Activated CD8-positive, alpha-beta memory T cell treated with anti-CD3 and anti-CD28 coated beads for 36 hours (primary cell): ENCODE results near the gene TWNK. TPM values are rescaled to one million over a fixed set of nuclear protein-coding genes. Genes with fewer than 3 reads are reported as not detected.

ENCODE experiments used
- CTCF ChIA-PET: fragments of 350-600 bp; sonication (Branson Sonifier 250); formaldehyde crosslinking; loops from one replicate; lab custom pipeline; 2021; ENCODE audit warnings: antibody characterized with exemption; lab: Charles Lee
- POLR2A ChIA-PET: fragments of 350-600 bp; sonication (Branson Sonifier 250); formaldehyde crosslinking; loops from one replicate; lab custom pipeline; 2021; ENCODE audit warnings: antibody characterized with exemption; lab: Charles Lee
- total RNA-seq, 2 experiments: library from RNA; stranded (reverse); gene quantifications; one replicate each; pipeline ENCODE4 v1.2.3, GENCODE V29; 2021

Gene TWNK
- total RNA-seq, 2 experiments from 2014 or later: 41.0 to 42.0 TPM

- CTCF ChIA-PET: interaction anchor here (1.1 to 2.0 kb wide), 2 partner anchors 8 to 11 kb away, joined by 4 to 10 read pairs; no protein-coding TSS in a partner anchor
- POLR2A ChIA-PET: no interaction called here
Observed at GRCh38 chr10:101003639-101004206, 16.4 kb downstream of the TWNK start.

- POLR2A ChIA-PET: interaction anchor here (1.0 kb wide), 1 partner anchor 13 kb away, joined by 4 read pairs; no protein-coding TSS in a partner anchor
- CTCF ChIA-PET: interaction anchor here (1.3 to 2.2 kb wide), 2 partner anchors 9 to 14 kb away, joined by 5 to 7 read pairs; no protein-coding TSS in a partner anchor
Observed at GRCh38 chr10:101005361-101005760, 18.0 kb downstream of the TWNK start.

- POLR2A ChIA-PET: interaction anchor here (0.5 to 1.0 kb wide), 2 partner anchors 13 to 1714 kb away, joined by 3 to 4 read pairs; no protein-coding TSS in a partner anchor
- CTCF ChIA-PET: interaction anchor here (2.2 kb wide), 1 partner anchor 8 kb away, joined by 7 read pairs; no protein-coding TSS in a partner anchor
Observed at GRCh38 chr10:101005869-101006567, 18.7 kb downstream of the TWNK start.

GRCh38 chr10:101006593-101007098 is 19.3 kb downstream of the TWNK start:
- POLR2A ChIA-PET: interaction anchor here (1.0 kb wide), 1 partner anchor 14 kb away, joined by 4 read pairs; no protein-coding TSS in a partner anchor
- CTCF ChIA-PET: interaction anchor here (1.1 to 2.2 kb wide), 2 partner anchors 7 to 9 kb away, joined by 3 to 7 read pairs; no protein-coding TSS in a partner anchor

- ChIA-PET POLR2A (no interaction called here), CTCF (interaction anchor here (1.1 kb wide), 2 partner anchors 10 to 12 kb away, joined by 3 read pairs; no protein-coding TSS in a partner anchor)
Observed at GRCh38 chr10:101007099-101007711, 19.9 kb downstream of the TWNK start.

- ChIA-PET POLR2A (no interaction called here), CTCF (interaction anchor here (0.9 to 1.9 kb wide), 5 partner anchors 9 to 11 kb away, joined by 3 to 6 read pairs (median 3); partner anchors contain the start of gene LZTS2)
Observed at GRCh38 chr10:101007915-101008822, 20.8 kb downstream of the TWNK start.

GRCh38 chr10:101008823-101009423 is 21.6 kb downstream of the TWNK start:
- CTCF ChIA-PET: interaction anchor here (1.5 to 1.9 kb wide), 2 partner anchors 10 to 11 kb away, joined by 5 to 6 read pairs; no protein-coding TSS in a partner anchor
- POLR2A ChIA-PET: no interaction called here

- POLR2A ChIA-PET: no interaction called here
- CTCF ChIA-PET: interaction anchor here (1.1 to 2.2 kb wide), 2 partner anchors 8 to 11 kb away, joined by 4 to 14 read pairs; partner anchors contain the start of gene LZTS2
Observed at GRCh38 chr10:101010329-101010728, 23.0 kb downstream of the TWNK start.

- ChIA-PET CTCF (interaction anchor here (0.9 to 2.2 kb wide), 4 partner anchors 9 to 18 kb away, joined by 3 to 14 read pairs (median 4); partner anchors contain the start of gene LZTS2), POLR2A (no interaction called here)
Observed at GRCh38 chr10:101011517-101012423, 24.4 kb downstream of the TWNK start.

- ChIA-PET POLR2A (no interaction called here), CTCF (interaction anchor here (0.9 to 2.2 kb wide), 4 partner anchors 10 to 17 kb away, joined by 3 to 14 read pairs (median 4); partner anchors contain the start of gene LZTS2)
Observed at GRCh38 chr10:101012525-101013364, 25.4 kb downstream of the TWNK start.

- POLR2A ChIA-PET: interaction anchor here (0.7 kb wide), 1 partner anchor 179 kb away, joined by 4 read pairs; no protein-coding TSS in a partner anchor
Observed at GRCh38 chr10:101013365-101013825, 26.1 kb downstream of the TWNK start.

GRCh38 chr10:101014230-101014884 is 27.0 kb downstream of the TWNK start:
- ChIA-PET CTCF (interaction anchor here (0.7 to 4.6 kb wide), 23 partner anchors 9 to 546 kb away, joined by 3 to 36 read pairs (median 5); partner anchors contain the start of genes KAZALD1, LZTS2, PDZD7 and SFXN3), POLR2A (interaction anchor here (0.6 to 0.7 kb wide), 3 partner anchors 16 to 180 kb away, joined by 3 to 5 read pairs (median 4); partner anchors contain the start of gene PDZD7)

More at GRCh38 chr10:101013365-101013825, 26.1 kb downstream of the TWNK start:
- CTCF ChIA-PET: interaction anchor here (0.6 to 4.6 kb wide), 15 partner anchors 8 to 547 kb away, joined by 3 to 36 read pairs (median 6); partner anchors contain the start of genes KAZALD1, LZTS2, PDZD7 and SFXN3

GRCh38 chr10:101014966-101015581 is 27.7 kb downstream of the TWNK start:
- POLR2A ChIA-PET: interaction anchor here (0.6 kb wide), 2 partner anchors 46 to 1699 kb away, joined by 3 read pairs; partner anchors contain the start of gene ARL3
- CTCF ChIA-PET: interaction anchor here (0.6 to 4.6 kb wide), 22 partner anchors 8 to 573 kb away, joined by 3 to 36 read pairs (median 6); partner anchors contain the start of genes KAZALD1, LZTS2, PDZD7 and SEMA4G

- CTCF ChIA-PET: interaction anchor here (0.6 to 4.6 kb wide), 13 partner anchors 13 to 1047 kb away, joined by 3 to 36 read pairs (median 7); partner anchors contain the start of genes KAZALD1, LZTS2, PDZD7 and SEMA4G
- POLR2A ChIA-PET: no interaction called here
Observed at GRCh38 chr10:101015582-101015973, 28.2 kb downstream of the TWNK start.
